Left forelimb (tissue), 1 donor: ENCODE data around the gene CALY.

Source experiments
- DNase-seq: peaks from one replicate; pipeline ENCODE4 v3.0.0-alpha.2; 2018; ENCODE audit warnings: low spot score

Gene CALY

GRCh38 chr10:133287832-133288500 lies 48.7 kb downstream of the CALY start:
- no peak for DNase-seq

GRCh38 chr10:133286366-133286765 lies 50.3 kb downstream of the CALY start:
- no peak for DNase-seq

GRCh38 chr10:133285217-133285616 lies 51.5 kb downstream of the CALY start:
- DNase-seq: no peak

- no peak for DNase-seq
Measured at GRCh38 chr10:133283931-133284330, 52.8 kb downstream of the CALY start.

GRCh38 chr10:133282846-133283390 lies 53.8 kb downstream of the CALY start:
- no peak for DNase-seq

GRCh38 chr10:133281628-133282372 lies 54.9 kb downstream of the CALY start:
- no peak for DNase-seq

GRCh38 chr10:133281084-133281483 lies 55.6 kb downstream of the CALY start:
- DNase-seq: no peak

- no peak for DNase-seq
Measured at GRCh38 chr10:133280391-133281059, 56.2 kb downstream of the CALY start.

- no peak for DNase-seq
Measured at GRCh38 chr10:133279326-133280226, 57.1 kb downstream of the CALY start.

GRCh38 chr10:133278577-133279265 lies 58.0 kb downstream of the CALY start:
- no peak for DNase-seq

- no peak for DNase-seq
Measured at GRCh38 chr10:133277993-133278576, 58.6 kb downstream of the CALY start.

GRCh38 chr10:133277277-133277992 lies 59.3 kb downstream of the CALY start:
- no peak for DNase-seq

GRCh38 chr10:133276435-133277201 lies 60.1 kb downstream of the CALY start, which contains the start of gene ADAM8:
Gene ADAM8 (minus strand): TSS chr10:133276868. CDS start chr10:133276817, 51 bp downstream.
- DNase-seq: no peak

- DNase-seq: no peak
Measured at GRCh38 chr10:133276100-133276434, 60.6 kb downstream of the CALY start.

- DNase-seq: no peak
Measured at GRCh38 chr10:133275684-133276092, 61.0 kb downstream of the CALY start.

- DNase-seq: no peak
Measured at GRCh38 chr10:133274751-133275683, 61.7 kb downstream of the CALY start.
